Osteoblast (primary cell): ENCODE data around the gene MID1. TPM values are rescaled to one million over a fixed set of nuclear protein-coding genes. Genes with fewer than 3 reads are reported as not detected.

Experiments
- DNase-seq: peaks from one replicate; pipeline ENCODE4 v3.0.0; 2011; ENCODE audit warnings: low spot score, mixed read lengths; ENCODE audit not compliant: insufficient read length; ENCODE audit errors: missing footprints
- H2AFZ ChIP-seq: 2 replicates; pipeline ENCODE4 v1.6.0; 2011; ENCODE audit warnings: mild to moderate bottlenecking, low read length
- H3K27ac ChIP-seq: 2 replicates; pipeline ENCODE4 v1.5.1; 2011; ENCODE audit warnings: mild to moderate bottlenecking, low read depth, low read length, moderate library complexity
- H3K27me3 ChIP-seq: 2 replicates; pipeline ENCODE4 v1.6.0; 2012; ENCODE audit warnings: mild to moderate bottlenecking, control low read depth, inconsistent platforms, low read length, moderate library complexity; ENCODE audit not compliant: insufficient read depth
- H3K36me3 ChIP-seq: 2 replicates; pipeline ENCODE4 v1.5.1; 2011; ENCODE audit warnings: mild to moderate bottlenecking, low read length, control low read depth, moderate library complexity; ENCODE audit not compliant: insufficient read depth
- H3K4me1 ChIP-seq: 2 replicates; pipeline ENCODE4 v1.5.1; 2011; ENCODE audit warnings: mild to moderate bottlenecking, low read length, control low read depth, moderate library complexity; ENCODE audit not compliant: insufficient read depth
- H3K4me2 ChIP-seq: 2 replicates; pipeline ENCODE4 v1.6.0; 2011; ENCODE audit warnings: mild to moderate bottlenecking, low read length; ENCODE audit not compliant: insufficient read depth
- H3K4me3 ChIP-seq: fragments of 200-600 bp; sonication (generic); 3 replicates; pipeline ENCODE4 v1.5.1; 2012; ENCODE audit warnings: mild to moderate bottlenecking, low read length, inconsistent platforms; ENCODE audit not compliant: insufficient read depth
- H3K79me2 ChIP-seq: 2 replicates; pipeline ENCODE4 v1.6.0; 2012; ENCODE audit warnings: mild to moderate bottlenecking, low read length, control low read depth, inconsistent platforms; ENCODE audit not compliant: insufficient read depth
- H3K9me3 ChIP-seq: 2 replicates; pipeline ENCODE4 v1.5.1; 2011; ENCODE audit warnings: low read depth, low read length, control low read depth
- H4K20me1 ChIP-seq: 2 replicates; pipeline ENCODE4 v1.6.0; 2012; ENCODE audit warnings: mild to moderate bottlenecking, low read length, control low read depth; ENCODE audit not compliant: insufficient read depth
- CTCF ChIP-seq: IDR thresholded peaks from 2 replicates; pipeline ENCODE4 v1.5.1; 2011; ENCODE audit warnings: mild to moderate bottlenecking, low read depth, low read length, moderate library complexity; ENCODE audit errors: extremely low read depth
- total RNA-seq: library from RNA; depleted of rRNA; stranded (reverse); fragments of >200 nt; gene quantifications from 2 replicates; pipeline ENCODE4 v1.2.3, GENCODE V29; 2012

The MID1 gene
- total RNA-seq, 1 donor: 26.8 TPM

- Histone ChIP-seq H3K9me3 (no peaks in the 10 kb centered on the region), H3K4me2 (no peak overlapping the region), H3K4me1 (no peaks in the 10 kb centered on the region), H3K27me3 (no peaks in the 10 kb centered on the region), H3K27ac (no peak overlapping the region), H3K36me3 (peaks cover 3% of the 10 kb centered on the region), H3K4me3 (no peak overlapping the region), H4K20me1 (no peaks in the 10 kb centered on the region), H3K79me2 (no peaks in the 10 kb centered on the region), H2AFZ (no peak overlapping the region)
- TF ChIP-seq CTCF: no peak
- no peak for DNase-seq
Observed at GRCh38 chrX:10444204-10444603, 176.2 kb downstream of the MID1 start.

GRCh38 chrX:10441464-10441863 is 178.9 kb downstream of the MID1 start:
- no peak overlapping the region for H2AFZ ChIP-seq
- H4K20me1 ChIP-seq: no peaks in the 10 kb centered on the region
- H3K79me2 ChIP-seq: no peaks in the 10 kb centered on the region
- no peak overlapping the region for H3K27ac ChIP-seq
- no peaks in the 10 kb centered on the region for H3K4me1 ChIP-seq
- no peak for TF ChIP-seq CTCF
- H3K27me3 ChIP-seq: no peaks in the 10 kb centered on the region
- no peaks in the 10 kb centered on the region for H3K9me3 ChIP-seq
- H3K4me3 ChIP-seq: no peak overlapping the region
- DNase-seq: no peak
- no peak overlapping the region for H3K4me2 ChIP-seq
- no peaks in the 10 kb centered on the region for H3K36me3 ChIP-seq

- Histone ChIP-seq H4K20me1 (no peaks in the 10 kb centered on the region), H3K36me3 (no peaks in the 10 kb centered on the region), H3K9me3 (no peaks in the 10 kb centered on the region), H3K4me3 (no peak overlapping the region), H3K4me1 (no peaks in the 10 kb centered on the region), H3K27me3 (no peaks in the 10 kb centered on the region), H3K27ac (no peak overlapping the region), H3K79me2 (no peaks in the 10 kb centered on the region), H3K4me2 (no peak overlapping the region), H2AFZ (no peak overlapping the region)
- no peak for DNase-seq
- TF ChIP-seq CTCF: no peak
Observed at GRCh38 chrX:10433296-10433965, 187.0 kb downstream of the MID1 start.

GRCh38 chrX:10429908-10430307 is 190.5 kb downstream of the MID1 start:
- no peak for DNase-seq
- Histone ChIP-seq H3K4me1 (no peaks in the 10 kb centered on the region), H3K36me3 (no peaks in the 10 kb centered on the region), H3K27ac (no peak overlapping the region), H3K4me3 (no peak overlapping the region), H2AFZ (no peak overlapping the region), H3K27me3 (no peaks in the 10 kb centered on the region), H3K9me3 (no peaks in the 10 kb centered on the region), H4K20me1 (no peaks in the 10 kb centered on the region), H3K4me2 (no peak overlapping the region), H3K79me2 (no peaks in the 10 kb centered on the region)
- no peak for TF ChIP-seq CTCF
